ENCODE measurements around the gene MYO15B.

DNA sequence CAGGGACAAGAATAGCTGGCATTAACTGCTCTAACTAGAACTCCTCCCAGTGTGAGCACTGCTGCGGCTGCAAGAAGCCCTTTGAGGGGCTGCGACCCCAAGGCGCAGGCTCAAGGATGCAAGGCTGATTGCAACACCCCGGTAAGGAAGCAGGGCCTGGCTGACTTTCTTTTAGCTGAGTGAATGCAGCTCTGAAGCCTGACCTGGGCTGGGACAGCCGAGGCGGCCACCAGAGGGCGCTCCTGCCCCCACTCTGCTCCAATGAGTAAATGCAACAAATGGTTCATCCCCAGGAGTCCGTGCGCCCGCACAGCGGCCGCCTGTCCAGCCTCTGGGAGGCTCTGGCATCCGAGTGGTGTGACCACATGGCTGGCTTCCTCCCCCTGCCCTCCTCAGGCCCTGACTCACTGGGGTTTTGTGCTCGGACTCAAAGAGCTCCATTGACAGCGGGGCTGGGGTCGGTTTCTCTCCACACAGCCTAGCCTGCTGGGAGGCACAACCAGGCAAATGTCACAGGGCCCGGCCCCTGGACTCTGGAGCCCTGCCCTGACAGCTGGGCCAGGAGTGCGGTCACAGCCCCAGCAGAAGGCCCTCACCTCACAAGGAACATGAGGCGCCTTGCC is 45.4 kb downstream of the MYO15B start, which contains the start of gene SMIM5:
- TF ChIP-seq, protein P1, sequence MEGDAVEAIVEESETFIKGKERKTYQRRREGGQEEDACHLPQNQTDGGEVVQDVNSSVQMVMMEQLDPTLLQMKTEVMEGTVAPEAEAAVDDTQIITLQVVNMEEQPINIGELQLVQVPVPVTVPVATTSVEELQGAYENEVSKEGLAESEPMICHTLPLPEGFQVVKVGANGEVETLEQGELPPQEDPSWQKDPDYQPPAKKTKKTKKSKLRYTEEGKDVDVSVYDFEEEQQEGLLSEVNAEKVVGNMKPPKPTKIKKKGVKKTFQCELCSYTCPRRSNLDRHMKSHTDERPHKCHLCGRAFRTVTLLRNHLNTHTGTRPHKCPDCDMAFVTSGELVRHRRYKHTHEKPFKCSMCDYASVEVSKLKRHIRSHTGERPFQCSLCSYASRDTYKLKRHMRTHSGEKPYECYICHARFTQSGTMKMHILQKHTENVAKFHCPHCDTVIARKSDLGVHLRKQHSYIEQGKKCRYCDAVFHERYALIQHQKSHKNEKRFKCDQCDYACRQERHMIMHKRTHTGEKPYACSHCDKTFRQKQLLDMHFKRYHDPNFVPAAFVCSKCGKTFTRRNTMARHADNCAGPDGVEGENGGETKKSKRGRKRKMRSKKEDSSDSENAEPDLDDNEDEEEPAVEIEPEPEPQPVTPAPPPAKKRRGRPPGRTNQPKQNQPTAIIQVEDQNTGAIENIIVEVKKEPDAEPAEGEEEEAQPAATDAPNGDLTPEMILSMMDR (IDR thresholded peaks at IDR 0.05), result peak; percentile 81 to 97 (median 88)
- no peak for TF ChIP-seq POLR2A (IDR thresholded peaks at IDR 0.05)
